ENCODE measurements around the gene CDH23. TPM values are rescaled to one million over a fixed set of nuclear protein-coding genes. Genes with fewer than 3 reads are reported as not detected.

Gene CDH23
- total RNA-seq, 1 donor from 2014 or later, result 0.29 TPM

DNA sequence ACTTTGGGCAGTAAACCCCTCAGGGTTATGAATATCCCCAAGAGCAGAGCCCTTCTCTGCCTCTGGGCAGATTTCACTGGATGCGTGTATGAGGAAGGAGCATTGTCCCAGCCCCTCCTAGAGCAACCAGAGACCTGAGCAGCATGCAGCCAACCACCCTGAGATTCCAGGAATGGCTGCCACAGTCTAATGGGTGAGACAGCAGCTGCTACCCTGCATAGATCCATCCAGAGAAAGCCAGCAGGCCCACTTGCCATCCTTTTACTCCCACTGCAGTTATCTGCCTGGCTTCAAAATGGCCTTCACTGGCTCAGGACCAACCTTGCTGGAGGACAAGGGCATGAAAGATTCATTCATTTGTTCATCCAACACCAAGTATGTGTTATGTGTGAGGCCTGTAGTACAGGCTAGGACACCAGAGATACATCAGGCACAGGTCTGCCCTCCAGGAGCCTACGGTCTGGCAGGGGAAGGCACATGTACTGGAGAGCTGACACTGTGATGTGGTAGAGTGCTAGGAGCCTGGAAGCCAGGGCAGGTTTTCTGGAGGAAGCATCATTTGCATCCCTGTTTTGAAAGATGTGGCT is 349.0 kb downstream of the CDH23 start:
- DNase-seq, result no peak
- TF ChIP-seq, protein P1, sequence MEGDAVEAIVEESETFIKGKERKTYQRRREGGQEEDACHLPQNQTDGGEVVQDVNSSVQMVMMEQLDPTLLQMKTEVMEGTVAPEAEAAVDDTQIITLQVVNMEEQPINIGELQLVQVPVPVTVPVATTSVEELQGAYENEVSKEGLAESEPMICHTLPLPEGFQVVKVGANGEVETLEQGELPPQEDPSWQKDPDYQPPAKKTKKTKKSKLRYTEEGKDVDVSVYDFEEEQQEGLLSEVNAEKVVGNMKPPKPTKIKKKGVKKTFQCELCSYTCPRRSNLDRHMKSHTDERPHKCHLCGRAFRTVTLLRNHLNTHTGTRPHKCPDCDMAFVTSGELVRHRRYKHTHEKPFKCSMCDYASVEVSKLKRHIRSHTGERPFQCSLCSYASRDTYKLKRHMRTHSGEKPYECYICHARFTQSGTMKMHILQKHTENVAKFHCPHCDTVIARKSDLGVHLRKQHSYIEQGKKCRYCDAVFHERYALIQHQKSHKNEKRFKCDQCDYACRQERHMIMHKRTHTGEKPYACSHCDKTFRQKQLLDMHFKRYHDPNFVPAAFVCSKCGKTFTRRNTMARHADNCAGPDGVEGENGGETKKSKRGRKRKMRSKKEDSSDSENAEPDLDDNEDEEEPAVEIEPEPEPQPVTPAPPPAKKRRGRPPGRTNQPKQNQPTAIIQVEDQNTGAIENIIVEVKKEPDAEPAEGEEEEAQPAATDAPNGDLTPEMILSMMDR (IDR thresholded peaks at IDR 0.05), result no peak
- Mint-ChIP-seq H3K9me3 (no peaks in the 10 kb centered on the region), H3K4me1 (peaks cover 75% of the 10 kb centered on the region), H3K4me3 (no peak overlapping the region), H3K36me3 (ENCODE audit: low read depth) (peaks cover 5% of the 10 kb centered on the region), H3K27me3 (no peaks in the 10 kb centered on the region), H3K27ac (peak overlapping the region; percentile 9)
- ChIA-PET POLR2A (interaction anchor here (1.0 kb wide), 2 partner anchors 19 to 21 kb away, joined by 3 read pairs; no protein-coding TSS in a partner anchor), CTCF (no interaction called here)
- no peak for ATAC-seq (ENCODE audit: low read depth)
- intact Hi-C loops (cut with micrococcal nuclease), result loop anchor here (5.0 kb wide), 1 partner anchor 53 kb away; no protein-coding TSS in a partner anchor

DNA sequence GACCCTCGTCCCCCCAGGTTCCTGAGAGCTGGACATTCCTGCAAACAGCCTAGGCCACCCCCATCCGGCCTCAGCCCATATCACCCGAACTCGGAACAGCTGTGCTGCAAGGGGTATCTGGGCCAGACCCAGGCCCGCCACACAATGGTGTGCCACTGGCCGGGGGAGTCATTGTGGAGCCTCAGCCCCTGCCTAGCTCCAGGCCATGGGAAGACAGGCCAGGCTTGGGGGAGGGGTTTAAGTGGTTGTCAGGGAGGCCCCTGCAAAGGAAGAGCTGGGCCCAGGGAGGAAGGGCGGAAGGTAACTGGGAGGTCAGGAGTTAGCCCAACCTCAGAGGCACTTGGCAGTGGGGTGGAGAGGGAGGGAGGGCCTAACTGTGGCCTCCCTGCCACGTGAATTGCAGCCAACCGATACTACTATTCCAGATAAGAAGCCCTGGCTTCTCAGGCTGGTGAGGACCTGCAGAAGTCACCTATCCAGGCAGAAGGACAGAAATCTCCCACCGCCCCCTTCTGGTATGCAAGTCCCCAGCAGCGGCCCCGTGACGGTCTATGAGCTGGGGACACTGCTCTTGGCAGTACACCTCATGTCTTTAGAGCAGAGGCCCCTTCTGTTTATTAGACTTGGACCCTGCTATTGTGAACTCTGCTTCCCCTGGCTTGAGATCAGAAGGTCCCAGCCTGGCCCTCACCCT is 349.8 kb downstream of the CDH23 start:
- ChIA-PET POLR2A (interaction anchor here (1.0 kb wide), 1 partner anchor 18 kb away, joined by 3 read pairs; no protein-coding TSS in a partner anchor), CTCF (no interaction called here)
- H3K4me3 Mint-ChIP-seq, result no peak overlapping the region
- intact Hi-C loops (cut with micrococcal nuclease), result loop anchor here (5.0 kb wide), 1 partner anchor 54 kb away; no protein-coding TSS in a partner anchor
- H3K4me1 Mint-ChIP-seq, result peaks cover 72% of the 10 kb centered on the region
- ATAC-seq (ENCODE audit: low read depth) (no peak), DNase-seq (no peak)
- no peaks in the 10 kb centered on the region for H3K27me3 Mint-ChIP-seq
- H3K9me3 Mint-ChIP-seq, result no peaks in the 10 kb centered on the region
- TF ChIP-seq, protein P1 (IDR thresholded peaks at IDR 0.05), result no peak
- peaks cover 5% of the 10 kb centered on the region for H3K36me3 Mint-ChIP-seq (ENCODE audit: low read depth)
- H3K27ac Mint-ChIP-seq, result peak overlapping the region; percentile 95

DNA sequence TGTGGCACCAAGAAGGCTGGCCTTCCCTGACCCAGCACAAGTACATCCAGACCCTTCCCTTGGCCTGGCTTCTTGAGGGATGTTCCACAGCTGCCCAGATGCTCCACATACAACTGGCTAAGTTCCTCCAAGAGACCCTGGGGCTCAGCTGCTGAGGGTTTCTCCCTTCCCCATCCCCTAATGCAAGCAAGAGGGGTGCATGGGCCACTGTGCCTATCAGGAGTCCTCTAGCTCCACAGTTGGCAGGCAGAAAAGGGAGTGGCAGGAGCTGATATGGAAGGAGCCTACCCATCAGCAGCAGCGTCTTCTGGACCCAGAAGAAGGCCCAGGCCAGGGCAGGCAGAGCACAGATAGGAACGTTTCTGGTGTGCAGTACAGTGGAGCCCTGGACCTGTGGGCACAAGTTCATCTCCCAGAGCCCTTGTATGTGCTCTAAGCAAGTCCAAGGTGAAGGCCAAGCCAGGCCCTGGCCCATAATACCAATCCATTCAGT is 350.4 kb downstream of the CDH23 start:
- ChIA-PET POLR2A (interaction anchor here (0.9 to 1.0 kb wide), 2 partner anchors 18 to 51 kb away, joined by 3 read pairs; no protein-coding TSS in a partner anchor), CTCF (interaction anchor here (1.0 to 1.9 kb wide), 3 partner anchors 16 to 20 kb away, joined by 3 to 5 read pairs (median 4); no protein-coding TSS in a partner anchor)
- peaks cover 8% of the 10 kb centered on the region for H3K36me3 Mint-ChIP-seq (ENCODE audit: low read depth)
- DNase-seq, result no peak
- H3K4me3 Mint-ChIP-seq, result no peak overlapping the region
- peaks cover 73% of the 10 kb centered on the region for H3K4me1 Mint-ChIP-seq
- H3K27ac Mint-ChIP-seq, result peak overlapping the region; percentile 95
- no peaks in the 10 kb centered on the region for H3K27me3 Mint-ChIP-seq
- TF ChIP-seq, protein P1 (IDR thresholded peaks at IDR 0.05), result no peak
- intact Hi-C loops (cut with micrococcal nuclease), result loop anchor here (5.0 kb wide), 1 partner anchor 55 kb away; no protein-coding TSS in a partner anchor
- no peaks in the 10 kb centered on the region for H3K9me3 Mint-ChIP-seq
- no peak for ATAC-seq (ENCODE audit: low read depth)

DNA sequence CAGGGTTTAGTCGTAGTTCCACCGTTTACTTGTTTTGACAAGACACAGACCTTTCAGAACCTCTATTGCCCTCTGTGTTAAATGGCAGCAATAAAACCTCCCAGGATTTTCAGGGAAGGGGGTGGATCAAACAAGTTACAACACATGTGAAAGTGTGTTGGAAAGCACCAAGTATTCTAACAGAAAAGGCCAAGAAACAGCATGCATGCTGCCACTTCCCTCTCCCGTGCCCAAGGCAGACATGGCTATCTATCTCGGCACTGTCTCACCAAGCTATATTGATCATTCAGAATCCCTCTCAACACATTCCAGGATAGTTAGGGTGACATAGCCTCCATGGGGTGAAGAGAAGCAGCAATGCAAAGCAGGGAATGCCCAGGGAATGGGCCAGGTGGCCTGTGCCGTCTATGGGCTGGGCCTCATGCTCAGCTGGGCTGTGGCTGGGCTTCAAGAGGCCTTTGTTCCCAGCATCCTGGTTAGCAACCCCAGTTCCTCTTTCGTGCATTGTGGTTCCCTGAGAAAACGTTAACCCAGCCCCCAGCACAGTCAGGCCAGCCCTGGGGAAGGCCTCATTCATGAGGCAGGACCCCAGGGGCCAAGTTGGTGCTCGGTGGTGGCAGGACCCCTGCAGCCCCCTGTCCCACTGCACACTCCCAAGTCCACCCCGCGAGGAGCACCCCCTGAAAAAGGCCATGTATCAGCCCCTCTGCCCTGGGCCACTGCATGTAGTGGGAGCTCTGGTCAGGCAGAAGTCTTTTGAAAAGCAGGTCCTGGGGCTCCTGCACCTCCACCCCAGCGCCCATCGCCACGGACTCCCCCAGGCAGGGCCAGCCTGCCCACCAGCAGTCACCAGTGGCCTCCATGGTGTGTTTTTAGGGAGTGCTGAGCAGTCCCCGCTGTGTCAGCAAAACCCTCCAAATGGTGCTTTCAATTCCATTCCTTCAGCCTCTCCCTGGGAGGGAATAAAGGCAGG is 351.1 kb downstream of the CDH23 start:
- TF ChIP-seq, protein P1 (IDR thresholded peaks at IDR 0.05), result no peak
- no peak for DNase-seq
- Mint-ChIP-seq H3K36me3 (ENCODE audit: low read depth) (peaks cover 8% of the 10 kb centered on the region), H3K4me1 (peaks cover 75% of the 10 kb centered on the region), H3K4me3 (peak overlapping the region; percentile 11), H3K9me3 (no peaks in the 10 kb centered on the region), H3K27ac (peak overlapping the region; percentile 95), H3K27me3 (no peaks in the 10 kb centered on the region)
- peak; percentile 28 for ATAC-seq (ENCODE audit: low read depth)
- POLR2A ChIA-PET, result interaction anchor here (0.8 to 2.2 kb wide), 18 partner anchors 10 to 375 kb away, joined by 3 to 16 read pairs (median 5); partner anchors contain the start of genes PSAP and VSIR
- CTCF ChIA-PET, result interaction anchor here (0.8 to 1.9 kb wide), 7 partner anchors 15 to 64 kb away, joined by 3 to 8 read pairs (median 3); partner anchors contain the start of gene VSIR
- intact Hi-C loops (cut with micrococcal nuclease), result loop anchor here (1.0 to 5.0 kb wide), 4 partner anchors 21 to 56 kb away; partner anchors contain the start of gene VSIR

Data from activated B cell treated with CpG ODN at 0.5 μM for 24 hours (primary cell).